ENCODE results near the gene DCPS.

DCPS gene

GRCh38 chr11:126354631-126355323, 50.9 kb downstream of the DCPS start:
- peak; percentile 54 for FAIRE-seq
- DNase-seq (ENCODE audit: insufficient read length, low spot score), result no peak
- TF ChIP-seq PAX5 (IDR thresholded peaks at IDR 0.05; ENCODE audit: insufficient read depth, low read length, severe bottlenecking) (no peak), POLR2A (IDR thresholded peaks at IDR 0.05; ENCODE audit: low read depth, low read length) (0 out of 2 replicates have a peak, but pooled peaks have one; percentile 9), TAF1 (IDR thresholded peaks at IDR 0.05; ENCODE audit: low read depth, low read length) (peak; percentile 30), SPI1 (IDR thresholded peaks at IDR 0.05; ENCODE audit: low read depth, low read length) (no peak), POU2F2 (IDR thresholded peaks at IDR 0.05; ENCODE audit: low read depth, low read length) (no peak), POLR2AphosphoS5 (IDR thresholded peaks at IDR 0.05; ENCODE audit: low read depth, low read length) (0 out of 2 replicates have a peak, but pooled peaks have one; percentile 29)

- FAIRE-seq (peak; percentile 69), DNase-seq (ENCODE audit: insufficient read length, low spot score) (peak; percentile 87)
- TF ChIP-seq TAF1 (IDR thresholded peaks at IDR 0.05; ENCODE audit: low read depth, low read length) (no peak), POLR2AphosphoS5 (IDR thresholded peaks at IDR 0.05; ENCODE audit: low read depth, low read length) (no peak), SPI1 (IDR thresholded peaks at IDR 0.05; ENCODE audit: low read depth, low read length) (no peak), POLR2A (IDR thresholded peaks at IDR 0.05; ENCODE audit: low read depth, low read length) (no peak), POU2F2 (IDR thresholded peaks at IDR 0.05; ENCODE audit: low read depth, low read length) (no peak; the same call in 1 of the 2 replicates), PAX5 (IDR thresholded peaks at IDR 0.05; ENCODE audit: insufficient read depth, low read length, severe bottlenecking) (no peak)
Measured at GRCh38 chr11:126355324-126355925, 51.6 kb downstream of the DCPS start, which contains the start of gene ST3GAL4. TSS of gene ST3GAL4 (plus strand) at chr11:126355686. CDS start at chr11:126406156, 50,470 bp downstream.

GRCh38 chr11:126355926-126356897, 52.4 kb downstream of the DCPS start:
- TF ChIP-seq SPI1 (IDR thresholded peaks at IDR 0.05; ENCODE audit: low read depth, low read length) (no peak), POLR2A (IDR thresholded peaks at IDR 0.05; ENCODE audit: low read depth, low read length) (no peak), TAF1 (IDR thresholded peaks at IDR 0.05; ENCODE audit: low read depth, low read length) (no peak), POLR2AphosphoS5 (IDR thresholded peaks at IDR 0.05; ENCODE audit: low read depth, low read length) (no peak), PAX5 (IDR thresholded peaks at IDR 0.05; ENCODE audit: insufficient read depth, low read length, severe bottlenecking) (no peak), POU2F2 (IDR thresholded peaks at IDR 0.05; ENCODE audit: low read depth, low read length) (no peak)
- FAIRE-seq (peak; percentile 55), DNase-seq (ENCODE audit: insufficient read length, low spot score) (peak; percentile 44)

GRCh38 chr11:126357055-126357962, 53.4 kb downstream of the DCPS start:
- TF ChIP-seq POLR2A (IDR thresholded peaks at IDR 0.05; ENCODE audit: low read depth, low read length), result no peak
- no peak for TF ChIP-seq SPI1 (IDR thresholded peaks at IDR 0.05; ENCODE audit: low read depth, low read length)
- TF ChIP-seq PAX5 (IDR thresholded peaks at IDR 0.05; ENCODE audit: insufficient read depth, low read length, severe bottlenecking), result no peak
- TF ChIP-seq POLR2AphosphoS5 (IDR thresholded peaks at IDR 0.05; ENCODE audit: low read depth, low read length), result no peak
- no peak for TF ChIP-seq POU2F2 (IDR thresholded peaks at IDR 0.05; ENCODE audit: low read depth, low read length)
- no peak for TF ChIP-seq TAF1 (IDR thresholded peaks at IDR 0.05; ENCODE audit: low read depth, low read length)
- FAIRE-seq, result no peak
- DNase-seq (ENCODE audit: insufficient read length, low spot score), result no peak

GRCh38 chr11:126357969-126358762, 54.3 kb downstream of the DCPS start:
- TF ChIP-seq SPI1 (IDR thresholded peaks at IDR 0.05; ENCODE audit: low read depth, low read length) (no peak), TAF1 (IDR thresholded peaks at IDR 0.05; ENCODE audit: low read depth, low read length) (no peak), POLR2AphosphoS5 (IDR thresholded peaks at IDR 0.05; ENCODE audit: low read depth, low read length) (no peak), POLR2A (IDR thresholded peaks at IDR 0.05; ENCODE audit: low read depth, low read length) (no peak), PAX5 (IDR thresholded peaks at IDR 0.05; ENCODE audit: insufficient read depth, low read length, severe bottlenecking) (no peak), POU2F2 (IDR thresholded peaks at IDR 0.05; ENCODE audit: low read depth, low read length) (no peak)
- DNase-seq (ENCODE audit: insufficient read length, low spot score) (no peak), FAIRE-seq (no peak)

GRCh38 chr11:126358763-126359160, 54.9 kb downstream of the DCPS start:
- no peak for TF ChIP-seq PAX5 (IDR thresholded peaks at IDR 0.05; ENCODE audit: insufficient read depth, low read length, severe bottlenecking)
- TF ChIP-seq SPI1 (IDR thresholded peaks at IDR 0.05; ENCODE audit: low read depth, low read length), result no peak
- TF ChIP-seq POLR2AphosphoS5 (IDR thresholded peaks at IDR 0.05; ENCODE audit: low read depth, low read length), result no peak
- TF ChIP-seq TAF1 (IDR thresholded peaks at IDR 0.05; ENCODE audit: low read depth, low read length), result no peak
- FAIRE-seq, result no peak
- no peak for DNase-seq (ENCODE audit: insufficient read length, low spot score)

- FAIRE-seq (no peak), DNase-seq (ENCODE audit: insufficient read length, low spot score) (no peak)
- TF ChIP-seq POLR2AphosphoS5 (IDR thresholded peaks at IDR 0.05; ENCODE audit: low read depth, low read length) (no peak), POLR2A (IDR thresholded peaks at IDR 0.05; ENCODE audit: low read depth, low read length) (no peak), PAX5 (IDR thresholded peaks at IDR 0.05; ENCODE audit: insufficient read depth, low read length, severe bottlenecking) (no peak), TAF1 (IDR thresholded peaks at IDR 0.05; ENCODE audit: low read depth, low read length) (no peak), POU2F2 (IDR thresholded peaks at IDR 0.05; ENCODE audit: low read depth, low read length) (no peak), SPI1 (IDR thresholded peaks at IDR 0.05; ENCODE audit: low read depth, low read length) (no peak)
Measured at GRCh38 chr11:126359431-126360048, 55.7 kb downstream of the DCPS start.

All from GM12891 (cell line).